Measurements from ENCODE around the gene TMOD2. TPM values are rescaled to one million over a fixed set of nuclear protein-coding genes. Genes with fewer than 3 reads are reported as not detected.

Gene TMOD2
- total RNA-seq, 1 experiment from 2014 or later: 3.6 TPM

DNA sequence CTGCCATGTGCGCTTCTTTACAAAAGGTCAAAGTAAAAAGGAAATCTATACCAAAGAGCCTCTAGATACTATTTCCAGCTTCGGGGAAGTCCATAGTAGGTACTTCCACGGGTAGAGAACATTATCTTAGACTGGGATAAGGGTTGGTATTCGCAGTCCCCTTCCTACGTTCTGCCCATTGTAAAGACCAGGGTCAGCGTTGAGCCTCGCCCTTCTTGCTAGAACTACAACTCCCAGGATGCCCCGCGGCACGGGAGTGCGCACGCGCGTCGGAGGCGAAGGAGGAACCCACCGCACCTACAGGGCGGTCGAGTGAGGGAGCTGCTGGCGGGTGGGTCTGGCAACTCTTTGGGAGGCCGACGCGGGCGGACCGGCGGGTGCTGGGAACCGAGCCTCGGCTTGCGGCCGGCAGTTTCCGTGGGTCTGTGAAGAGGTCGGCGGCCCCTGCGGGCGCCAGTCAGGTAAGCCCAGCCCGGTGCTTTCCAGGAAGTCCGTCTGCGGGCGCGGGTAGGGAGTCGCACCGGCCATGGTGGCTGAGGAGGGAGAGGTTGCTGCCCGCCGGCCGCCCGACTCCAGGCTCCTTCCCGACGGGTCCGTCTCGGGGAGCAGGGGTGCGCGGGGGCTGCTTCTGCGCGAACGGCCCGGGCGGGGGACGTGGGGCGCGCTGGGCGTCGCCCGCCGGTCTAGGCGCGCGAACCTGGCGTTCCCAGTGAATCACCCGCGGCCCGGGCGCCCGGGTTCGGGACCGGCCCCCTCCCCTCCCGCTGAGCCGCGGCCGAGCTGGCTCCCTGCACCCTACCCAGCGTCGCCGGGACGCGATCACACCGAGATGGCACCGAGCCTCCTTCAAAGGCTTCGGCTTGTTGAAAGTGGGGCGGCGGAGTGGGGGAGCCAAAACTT lies 78.2 kb downstream of the TMOD2 start, which contains the start of gene TMOD3 (continued):
- TF ChIP-seq TEAD1 (CRISPR knock-in tag; IDR thresholded peaks at IDR 0.05) (0 out of 2 replicates have a peak, but pooled peaks have one; percentile 61), SP1 (CRISPR knock-in tag; conservative IDR thresholded peaks at IDR 0.05) (peak; percentile 39; the same call in 1 of the 2 replicates)
- TF ChIP-seq, protein P1, sequence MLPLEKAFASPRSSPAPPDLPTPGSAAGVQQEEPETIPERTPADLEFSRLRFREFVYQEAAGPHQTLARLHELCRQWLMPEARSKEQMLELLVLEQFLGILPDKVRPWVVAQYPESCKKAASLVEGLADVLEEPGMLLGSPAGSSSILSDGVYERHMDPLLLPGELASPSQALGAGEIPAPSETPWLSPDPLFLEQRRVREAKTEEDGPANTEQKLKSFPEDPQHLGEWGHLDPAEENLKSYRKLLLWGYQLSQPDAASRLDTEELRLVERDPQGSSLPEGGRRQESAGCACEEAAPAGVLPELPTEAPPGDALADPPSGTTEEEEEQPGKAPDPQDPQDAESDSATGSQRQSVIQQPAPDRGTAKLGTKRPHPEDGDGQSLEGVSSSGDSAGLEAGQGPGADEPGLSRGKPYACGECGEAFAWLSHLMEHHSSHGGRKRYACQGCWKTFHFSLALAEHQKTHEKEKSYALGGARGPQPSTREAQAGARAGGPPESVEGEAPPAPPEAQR (CRISPR knock-in tag; IDR thresholded peaks at IDR 0.05): no peak
- TF ChIP-seq, protein P2, sequence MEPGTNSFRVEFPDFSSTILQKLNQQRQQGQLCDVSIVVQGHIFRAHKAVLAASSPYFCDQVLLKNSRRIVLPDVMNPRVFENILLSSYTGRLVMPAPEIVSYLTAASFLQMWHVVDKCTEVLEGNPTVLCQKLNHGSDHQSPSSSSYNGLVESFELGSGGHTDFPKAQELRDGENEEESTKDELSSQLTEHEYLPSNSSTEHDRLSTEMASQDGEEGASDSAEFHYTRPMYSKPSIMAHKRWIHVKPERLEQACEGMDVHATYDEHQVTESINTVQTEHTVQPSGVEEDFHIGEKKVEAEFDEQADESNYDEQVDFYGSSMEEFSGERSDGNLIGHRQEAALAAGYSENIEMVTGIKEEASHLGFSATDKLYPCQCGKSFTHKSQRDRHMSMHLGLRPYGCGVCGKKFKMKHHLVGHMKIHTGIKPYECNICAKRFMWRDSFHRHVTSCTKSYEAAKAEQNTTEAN (CRISPR knock-in tag; IDR thresholded peaks at IDR 0.05): 0 out of 2 replicates have a peak, but pooled peaks have one; percentile 69
- TF ChIP-seq, protein P3, sequence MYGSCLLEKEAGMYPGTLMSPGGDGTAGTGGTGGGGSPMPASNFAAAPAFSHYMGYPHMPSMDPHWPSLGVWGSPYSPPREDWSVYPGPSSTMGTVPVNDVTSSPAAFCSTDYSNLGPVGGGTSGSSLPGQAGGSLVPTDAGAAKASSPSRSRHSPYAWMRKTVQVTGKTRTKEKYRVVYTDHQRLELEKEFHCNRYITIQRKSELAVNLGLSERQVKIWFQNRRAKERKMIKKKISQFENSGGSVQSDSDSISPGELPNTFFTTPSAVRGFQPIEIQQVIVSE (CRISPR knock-in tag; IDR thresholded peaks at IDR 0.05; ENCODE audit: borderline replicate concordance): no peak

DNA sequence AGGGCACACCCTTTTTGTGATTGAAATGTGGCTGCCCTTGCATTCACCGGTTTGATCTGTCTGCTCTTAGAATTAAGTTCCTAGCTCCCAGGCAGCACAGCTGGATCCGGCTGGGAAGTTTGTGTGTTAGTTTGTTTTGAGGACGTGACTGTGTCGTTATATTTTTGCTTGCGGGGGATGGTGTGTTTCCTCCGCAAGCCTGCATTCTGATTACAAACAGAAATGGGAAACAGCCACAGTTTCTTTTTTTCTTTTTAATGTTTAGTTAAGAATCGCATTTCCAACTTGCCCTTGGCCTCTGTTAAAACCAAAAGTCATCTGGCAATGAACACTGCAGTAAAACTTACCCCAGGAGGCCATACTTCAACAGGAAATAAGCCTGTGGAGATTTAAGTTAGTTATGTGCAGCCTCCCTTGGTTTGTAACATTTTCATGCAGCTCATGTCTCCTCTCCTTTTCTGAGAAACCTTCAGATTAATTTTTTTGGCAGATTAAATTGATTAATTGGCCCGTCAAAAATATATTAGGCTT lies 78.9 kb downstream of the TMOD2 start:
- peak; percentile 36 for ATAC-seq
- Mint-ChIP-seq H3K4me3 (peak overlapping the region; percentile 94), H3K9me3 (no peaks in the 10 kb centered on the region), H3K27me3 (ENCODE audit: low read depth) (no peaks in the 10 kb centered on the region), H3K4me1 (peaks cover 27% of the 10 kb centered on the region), H3K27ac (peak overlapping the region; percentile 91), H3K36me3 (no peaks in the 10 kb centered on the region)
- no peak for DNase-seq (ENCODE audit: low spot score)
- no peak for TF ChIP-seq RORB (CRISPR knock-in tag; IDR thresholded peaks at IDR 0.05)
- peak; percentile 21; the same call in 1 of the 2 replicates for TF ChIP-seq FOXK1 (CRISPR knock-in tag; IDR thresholded peaks at IDR 0.05)
- ChIA-PET CTCF (interaction anchor here (0.6 to 1.7 kb wide), 4 partner anchors 54 to 933 kb away, joined by 3 to 9 read pairs (median 4); no protein-coding TSS in a partner anchor), POLR2A (interaction anchor here (0.8 kb wide), 1 partner anchor 25 kb away, joined by 4 read pairs; no protein-coding TSS in a partner anchor)

DNA sequence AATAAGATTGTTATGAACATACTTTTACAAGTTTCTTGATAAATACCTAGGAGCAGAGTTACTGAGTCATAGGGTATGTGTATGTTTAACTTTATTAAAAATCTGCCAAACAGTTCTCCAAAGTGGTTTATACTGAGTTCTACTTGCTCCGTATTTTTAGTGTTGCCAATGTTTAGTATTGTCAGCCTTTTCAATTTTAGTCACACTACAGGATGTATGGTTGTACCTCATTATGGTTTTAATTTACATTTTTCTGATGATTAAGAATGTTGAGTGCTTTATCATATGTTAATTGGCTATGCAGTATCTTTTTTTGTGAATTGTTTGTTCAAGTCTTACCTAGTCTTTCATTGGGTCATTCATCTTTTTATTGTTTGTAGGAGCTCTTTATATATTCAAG lies 82.4 kb downstream of the TMOD2 start:
- DNase-seq (ENCODE audit: low spot score): no peak
- Mint-ChIP-seq H3K36me3 (no peaks in the 10 kb centered on the region), H3K4me3 (no peak overlapping the region), H3K9me3 (no peaks in the 10 kb centered on the region), H3K4me1 (peaks cover 52% of the 10 kb centered on the region), H3K27ac (no peak overlapping the region), H3K27me3 (ENCODE audit: low read depth) (no peaks in the 10 kb centered on the region)
- CTCF ChIA-PET: no interaction called here
- ATAC-seq: no peak
- TF ChIP-seq, protein P4, sequence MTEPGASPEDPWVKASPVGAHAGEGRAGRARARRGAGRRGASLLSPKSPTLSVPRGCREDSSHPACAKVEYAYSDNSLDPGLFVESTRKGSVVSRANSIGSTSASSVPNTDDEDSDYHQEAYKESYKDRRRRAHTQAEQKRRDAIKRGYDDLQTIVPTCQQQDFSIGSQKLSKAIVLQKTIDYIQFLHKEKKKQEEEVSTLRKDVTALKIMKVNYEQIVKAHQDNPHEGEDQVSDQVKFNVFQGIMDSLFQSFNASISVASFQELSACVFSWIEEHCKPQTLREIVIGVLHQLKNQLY (CRISPR knock-in tag; IDR thresholded peaks at IDR 0.05): no peak
- TF ChIP-seq KAT7 (CRISPR knock-in tag; IDR thresholded peaks at IDR 0.05; ENCODE audit: borderline replicate concordance) (no peak), SMAD3 (CRISPR knock-in tag; IDR thresholded peaks at IDR 0.05; ENCODE audit: borderline replicate concordance) (no peak), HMGA2 (CRISPR knock-in tag; IDR thresholded peaks at IDR 0.05) (no peak), RORB (CRISPR knock-in tag; IDR thresholded peaks at IDR 0.05) (no peak), NR1H2 (CRISPR knock-in tag; IDR thresholded peaks at IDR 0.05) (no peak), FOXK1 (CRISPR knock-in tag; IDR thresholded peaks at IDR 0.05) (no peak), NFATC4 (CRISPR knock-in tag; IDR thresholded peaks at IDR 0.05) (no peak), JUN (CRISPR knock-in tag; IDR thresholded peaks at IDR 0.05) (no peak), ZNF396 (CRISPR knock-in tag; IDR thresholded peaks at IDR 0.05; ENCODE audit: borderline replicate concordance) (no peak), ETV6 (CRISPR knock-in tag; IDR thresholded peaks at IDR 0.05) (no peak), OVOL2 (CRISPR knock-in tag; IDR thresholded peaks at IDR 0.05; ENCODE audit: borderline replicate concordance) (no peak), ZNF263 (CRISPR knock-in tag; IDR thresholded peaks at IDR 0.05; ENCODE audit: low read depth) (no peak), ZNF219 (CRISPR knock-in tag; IDR thresholded peaks at IDR 0.05; ENCODE audit: borderline replicate concordance) (no peak)
- TF ChIP-seq, protein P5, sequence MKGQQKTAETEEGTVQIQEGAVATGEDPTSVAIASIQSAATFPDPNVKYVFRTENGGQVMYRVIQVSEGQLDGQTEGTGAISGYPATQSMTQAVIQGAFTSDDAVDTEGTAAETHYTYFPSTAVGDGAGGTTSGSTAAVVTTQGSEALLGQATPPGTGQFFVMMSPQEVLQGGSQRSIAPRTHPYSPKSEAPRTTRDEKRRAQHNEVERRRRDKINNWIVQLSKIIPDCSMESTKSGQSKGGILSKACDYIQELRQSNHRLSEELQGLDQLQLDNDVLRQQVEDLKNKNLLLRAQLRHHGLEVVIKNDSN (CRISPR knock-in tag; IDR thresholded peaks at IDR 0.05): no peak
- TF ChIP-seq, protein P1 (CRISPR knock-in tag; IDR thresholded peaks at IDR 0.05): no peak
- TF ChIP-seq, protein P6, sequence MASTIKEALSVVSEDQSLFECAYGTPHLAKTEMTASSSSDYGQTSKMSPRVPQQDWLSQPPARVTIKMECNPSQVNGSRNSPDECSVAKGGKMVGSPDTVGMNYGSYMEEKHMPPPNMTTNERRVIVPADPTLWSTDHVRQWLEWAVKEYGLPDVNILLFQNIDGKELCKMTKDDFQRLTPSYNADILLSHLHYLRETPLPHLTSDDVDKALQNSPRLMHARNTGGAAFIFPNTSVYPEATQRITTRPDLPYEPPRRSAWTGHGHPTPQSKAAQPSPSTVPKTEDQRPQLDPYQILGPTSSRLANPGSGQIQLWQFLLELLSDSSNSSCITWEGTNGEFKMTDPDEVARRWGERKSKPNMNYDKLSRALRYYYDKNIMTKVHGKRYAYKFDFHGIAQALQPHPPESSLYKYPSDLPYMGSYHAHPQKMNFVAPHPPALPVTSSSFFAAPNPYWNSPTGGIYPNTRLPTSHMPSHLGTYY (CRISPR knock-in tag; IDR thresholded peaks at IDR 0.05): no peak
- TF ChIP-seq, protein P7, sequence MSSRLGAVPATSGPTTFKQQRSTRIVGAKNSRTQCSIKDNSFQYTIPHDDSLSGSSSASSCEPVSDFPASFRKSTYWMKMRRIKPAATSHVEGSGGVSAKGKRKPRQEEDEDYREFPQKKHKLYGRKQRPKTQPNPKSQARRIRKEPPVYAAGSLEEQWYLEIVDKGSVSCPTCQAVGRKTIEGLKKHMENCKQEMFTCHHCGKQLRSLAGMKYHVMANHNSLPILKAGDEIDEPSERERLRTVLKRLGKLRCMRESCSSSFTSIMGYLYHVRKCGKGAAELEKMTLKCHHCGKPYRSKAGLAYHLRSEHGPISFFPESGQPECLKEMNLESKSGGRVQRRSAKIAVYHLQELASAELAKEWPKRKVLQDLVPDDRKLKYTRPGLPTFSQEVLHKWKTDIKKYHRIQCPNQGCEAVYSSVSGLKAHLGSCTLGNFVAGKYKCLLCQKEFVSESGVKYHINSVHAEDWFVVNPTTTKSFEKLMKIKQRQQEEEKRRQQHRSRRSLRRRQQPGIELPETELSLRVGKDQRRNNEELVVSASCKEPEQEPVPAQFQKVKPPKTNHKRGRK (CRISPR knock-in tag; IDR thresholded peaks at IDR 0.05; ENCODE audit: borderline replicate concordance): no peak
- POLR2A ChIA-PET: no interaction called here
